HG03575 (cell line): Measurements from ENCODE around the gene SMYD1.
"Not testable (repeated sequence)": the region's sequence is repeated elsewhere in the genome, so short reads cannot be mapped to it uniquely, and the experiment has no call there.

Source experiments
- ATAC-seq: cut with Tn5 transposase; IDR thresholded peaks from one replicate; pipeline ENCODE4 v1.9.1; 2021; ENCODE audit not compliant: unreplicated experiment, insufficient number of reproducible peaks, low FRiP score; ENCODE audit errors: extremely low read depth

The SMYD1 gene

DNA sequence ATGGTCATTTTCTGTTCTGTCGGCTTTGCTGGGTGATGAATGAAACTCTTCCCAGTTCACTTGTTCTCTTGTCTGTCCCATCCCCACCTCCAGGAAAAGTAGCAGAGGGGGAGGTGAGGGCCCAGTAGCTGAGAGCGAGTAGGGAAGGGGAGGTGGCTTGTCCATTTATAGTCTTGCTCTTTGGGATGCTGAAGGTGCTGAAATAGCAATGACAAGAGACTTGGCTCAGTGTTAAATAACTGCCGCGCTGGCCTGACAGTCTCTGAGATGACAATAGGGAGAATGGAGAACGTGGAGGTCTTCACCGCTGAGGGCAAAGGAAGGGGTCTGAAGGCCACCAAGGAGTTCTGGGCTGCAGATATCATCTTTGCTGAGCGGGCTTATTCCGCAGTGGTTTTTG is at the start of gene SMYD1:
Gene SMYD1 (plus strand): TSS at position 228 of the 400 bp plus-strand sequence. CDS start 40 bp downstream, at position 268.
- no peak for ATAC-seq

DNA sequence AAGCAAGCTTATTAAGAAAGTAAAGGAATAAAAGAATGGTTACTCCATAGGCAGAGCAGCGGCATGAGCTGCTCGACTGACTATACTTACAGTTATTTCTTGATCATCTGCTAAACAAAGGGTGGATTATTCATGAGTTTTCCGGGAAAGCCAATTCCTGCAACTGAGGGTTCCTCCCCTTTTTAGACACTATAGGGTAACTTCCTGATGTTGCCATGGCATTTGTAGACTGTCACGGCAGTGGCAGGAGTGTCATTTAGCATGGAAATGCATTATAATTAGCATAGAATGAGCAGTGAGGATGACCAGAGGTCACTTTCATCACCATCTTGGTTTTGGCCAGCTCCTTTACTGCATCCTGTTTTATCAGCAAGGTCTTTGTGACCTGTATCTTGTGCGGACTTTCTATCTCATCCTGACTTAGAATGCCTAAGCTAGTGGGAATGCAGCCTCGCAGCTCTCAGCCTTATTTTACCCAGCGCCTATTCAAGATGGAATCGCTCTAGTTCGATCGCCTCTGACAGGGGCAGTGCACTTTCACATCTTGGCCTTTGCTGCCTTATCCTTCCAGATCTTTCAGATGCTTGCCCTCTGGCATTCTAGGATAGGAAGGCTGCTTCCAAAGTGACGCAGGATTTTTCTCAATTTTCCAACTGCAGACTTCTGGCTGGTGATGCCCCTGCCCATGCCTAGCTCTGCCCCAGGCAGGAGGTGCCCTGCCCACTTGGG is 49.4 kb upstream of the SMYD1 start:
- not testable (repeated sequence) for ATAC-seq

DNA sequence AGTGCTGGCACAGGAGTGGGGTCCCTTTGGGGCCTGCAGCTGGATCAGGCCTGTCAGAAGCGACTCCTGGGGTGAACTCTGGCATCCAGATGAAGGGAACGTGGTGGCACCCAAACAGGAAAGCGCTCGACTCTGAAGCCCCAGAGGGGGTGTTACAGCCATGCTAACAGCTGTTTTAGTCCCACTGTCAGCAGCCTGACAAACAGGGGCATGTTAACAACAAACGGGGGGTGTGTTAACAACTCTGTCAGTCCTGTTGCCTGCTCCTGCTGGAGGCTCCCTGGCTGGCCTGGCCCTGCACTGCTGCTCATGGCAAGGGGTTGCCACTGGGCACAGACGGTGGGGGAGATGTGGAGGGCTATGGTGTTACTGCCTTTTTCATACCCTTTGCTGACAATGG is 48.7 kb upstream of the SMYD1 start:
- no peak for ATAC-seq

DNA sequence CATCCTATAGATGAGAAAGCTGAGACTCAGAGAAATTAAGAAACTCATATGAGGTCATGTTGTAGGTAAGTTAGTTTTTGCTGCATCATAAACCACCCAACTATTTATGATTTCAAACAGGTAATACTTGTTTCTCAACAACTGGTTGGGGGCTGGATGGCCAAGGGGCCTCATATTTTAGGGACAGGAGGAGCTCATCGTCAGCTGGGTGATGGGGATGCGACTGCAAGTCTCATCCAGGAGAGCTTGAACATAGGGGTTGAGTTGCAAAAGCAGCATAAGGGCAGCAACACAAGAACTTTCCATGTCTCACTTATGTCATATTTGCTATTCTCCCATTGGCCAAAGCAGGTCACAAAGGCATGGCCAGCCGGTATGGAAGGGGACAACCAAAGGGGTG is 47.6 kb upstream of the SMYD1 start:
- no peak for ATAC-seq

DNA sequence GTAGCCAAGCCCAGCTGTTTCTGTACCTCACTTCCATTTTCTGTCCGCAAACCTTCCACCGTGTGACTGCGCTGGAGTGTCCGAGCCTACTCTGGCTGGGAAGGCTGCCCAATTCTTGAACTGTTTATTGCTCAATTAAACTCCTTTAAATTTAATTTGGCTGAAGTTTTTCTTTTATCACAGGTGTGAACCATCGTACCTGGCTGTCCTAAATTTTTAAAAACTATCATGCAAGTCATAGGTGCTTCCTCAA is 45.0 kb upstream of the SMYD1 start:
- no peak for ATAC-seq

DNA sequence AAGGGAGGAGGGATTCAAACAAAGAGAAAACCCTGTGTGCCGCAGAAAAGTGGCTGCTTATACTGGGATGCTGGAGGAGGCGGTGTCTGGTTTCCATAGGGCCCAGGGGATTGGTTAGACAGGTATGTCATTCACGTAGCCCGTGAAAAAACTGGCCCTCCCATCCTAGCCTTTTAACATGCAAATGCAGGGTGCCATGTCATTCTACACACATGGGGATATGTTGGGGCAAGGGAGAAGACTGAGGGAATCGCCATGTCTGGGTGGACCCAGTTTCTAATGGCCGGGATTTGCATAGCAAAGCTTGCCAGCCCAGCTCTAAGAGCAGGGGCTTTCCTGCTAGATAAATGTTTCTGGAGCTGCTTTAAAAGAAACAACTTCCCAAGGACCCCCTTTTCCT is 43.1 kb upstream of the SMYD1 start:
- ATAC-seq: no peak

DNA sequence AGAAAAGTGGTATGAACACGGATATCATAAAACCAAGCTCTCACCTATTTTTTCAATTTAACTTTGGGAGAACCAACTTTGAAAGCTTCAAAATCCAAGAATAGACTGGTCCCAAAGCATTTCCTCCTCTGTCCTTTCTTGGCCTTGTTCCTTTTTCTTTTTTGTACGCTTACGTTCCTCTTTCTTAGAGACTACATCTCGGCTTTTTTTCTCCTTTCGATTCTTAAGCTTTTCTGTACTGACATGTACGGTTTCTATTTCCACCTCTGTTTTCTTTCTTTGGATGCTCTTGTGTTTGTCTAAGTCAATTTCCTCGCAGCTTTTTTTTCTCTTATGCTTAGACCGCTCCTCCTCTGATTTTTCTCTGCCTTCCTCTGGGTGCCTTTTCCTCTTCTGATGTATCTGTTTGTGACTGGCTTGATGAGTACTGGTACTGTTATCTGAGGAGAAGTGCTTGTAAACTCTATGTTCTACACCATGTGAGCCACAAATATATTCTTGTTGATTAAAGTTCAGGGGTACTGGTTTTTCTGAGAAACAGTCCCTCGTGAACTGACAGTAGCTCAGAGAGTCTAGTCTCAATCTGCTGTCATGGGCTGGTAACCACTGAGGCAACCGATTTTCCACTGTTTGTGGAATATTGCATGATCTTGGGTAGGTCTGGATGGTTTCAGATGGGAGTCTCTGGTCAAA is 39.8 kb upstream of the SMYD1 start:
- no peak for ATAC-seq

DNA sequence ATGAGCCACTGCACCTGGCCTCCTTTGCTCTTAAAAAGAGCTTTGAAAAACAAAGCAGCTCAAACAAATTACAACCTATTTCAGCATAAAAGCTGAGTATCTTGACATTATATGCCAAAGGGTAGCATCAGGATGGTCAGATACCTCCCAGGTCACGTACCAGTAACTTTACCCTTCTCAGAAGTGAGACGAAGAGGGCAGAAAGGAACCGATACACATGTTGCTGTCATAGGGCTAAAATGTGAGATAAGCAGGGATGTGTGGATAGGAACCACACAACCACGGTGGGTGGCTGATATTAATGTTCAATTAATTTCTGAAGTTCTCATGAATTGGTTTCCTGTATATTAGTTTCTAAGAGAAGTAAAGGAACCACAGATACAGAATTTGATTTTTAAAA is 38.7 kb upstream of the SMYD1 start:
- no peak for ATAC-seq

DNA sequence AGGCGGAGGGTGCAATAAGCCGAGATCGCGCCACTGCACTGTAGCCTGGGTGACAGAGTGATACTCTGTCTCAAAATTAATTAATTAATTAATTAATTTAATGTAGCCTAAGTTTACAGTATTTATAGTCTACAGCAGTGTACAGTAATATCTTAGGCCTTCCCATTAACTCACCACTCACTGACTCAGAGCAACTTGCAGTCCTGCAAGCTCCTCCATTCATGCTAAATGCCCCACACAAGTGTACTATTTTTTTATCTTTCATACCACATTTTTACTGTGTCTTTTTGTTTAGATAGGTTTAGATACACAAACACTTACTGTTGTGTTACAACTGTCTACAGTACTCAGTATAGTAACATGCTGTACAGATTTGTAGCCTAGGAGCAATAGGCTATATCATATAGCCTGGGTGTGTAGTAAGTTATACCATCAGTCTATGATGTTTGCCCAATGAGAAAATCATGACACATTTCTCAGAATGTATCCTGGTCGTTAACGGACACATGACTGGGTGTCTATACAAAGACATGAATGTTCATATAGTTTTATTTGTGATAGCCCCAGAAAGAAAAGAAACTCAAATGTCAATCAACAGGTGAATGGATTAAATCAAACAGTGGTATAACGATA is 35.4 kb upstream of the SMYD1 start:
- ATAC-seq: no peak

DNA sequence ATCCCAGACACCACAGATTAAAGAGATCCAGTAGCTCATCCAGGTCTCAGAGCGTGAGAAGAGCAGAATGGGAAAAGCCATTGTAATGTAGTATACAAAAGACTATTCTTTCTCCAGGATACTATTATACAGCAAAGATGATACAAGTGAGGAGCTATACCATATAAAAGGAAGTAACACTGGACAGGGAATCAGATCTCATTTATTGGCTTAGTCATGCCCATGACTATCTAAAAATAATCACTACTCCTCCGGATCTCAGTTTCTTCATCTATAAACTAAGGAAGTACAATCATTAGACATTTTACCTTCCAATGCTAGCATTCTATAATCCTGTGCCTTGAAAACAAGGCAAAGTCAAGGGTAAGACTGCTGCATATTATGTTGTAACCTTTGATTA is 31.4 kb upstream of the SMYD1 start:
- no peak for ATAC-seq

DNA sequence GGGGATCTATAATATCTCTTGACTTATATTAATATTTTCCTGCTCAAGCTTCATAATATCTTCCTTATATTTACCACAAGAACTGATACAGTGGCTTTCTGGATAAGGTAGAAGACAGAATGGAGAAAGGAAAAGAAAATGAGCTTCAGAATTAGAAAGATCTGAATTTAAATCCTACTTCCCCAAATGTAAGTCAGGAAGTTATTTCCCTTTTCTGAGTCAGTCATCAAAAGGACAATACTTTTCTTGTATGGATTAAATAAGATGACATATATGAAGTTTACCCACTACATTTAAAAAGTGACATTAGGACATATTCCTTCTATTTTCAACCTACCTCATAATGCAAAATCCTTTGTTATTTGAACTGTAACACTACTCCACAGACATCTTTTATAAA is 31.0 kb upstream of the SMYD1 start:
- no peak for ATAC-seq

DNA sequence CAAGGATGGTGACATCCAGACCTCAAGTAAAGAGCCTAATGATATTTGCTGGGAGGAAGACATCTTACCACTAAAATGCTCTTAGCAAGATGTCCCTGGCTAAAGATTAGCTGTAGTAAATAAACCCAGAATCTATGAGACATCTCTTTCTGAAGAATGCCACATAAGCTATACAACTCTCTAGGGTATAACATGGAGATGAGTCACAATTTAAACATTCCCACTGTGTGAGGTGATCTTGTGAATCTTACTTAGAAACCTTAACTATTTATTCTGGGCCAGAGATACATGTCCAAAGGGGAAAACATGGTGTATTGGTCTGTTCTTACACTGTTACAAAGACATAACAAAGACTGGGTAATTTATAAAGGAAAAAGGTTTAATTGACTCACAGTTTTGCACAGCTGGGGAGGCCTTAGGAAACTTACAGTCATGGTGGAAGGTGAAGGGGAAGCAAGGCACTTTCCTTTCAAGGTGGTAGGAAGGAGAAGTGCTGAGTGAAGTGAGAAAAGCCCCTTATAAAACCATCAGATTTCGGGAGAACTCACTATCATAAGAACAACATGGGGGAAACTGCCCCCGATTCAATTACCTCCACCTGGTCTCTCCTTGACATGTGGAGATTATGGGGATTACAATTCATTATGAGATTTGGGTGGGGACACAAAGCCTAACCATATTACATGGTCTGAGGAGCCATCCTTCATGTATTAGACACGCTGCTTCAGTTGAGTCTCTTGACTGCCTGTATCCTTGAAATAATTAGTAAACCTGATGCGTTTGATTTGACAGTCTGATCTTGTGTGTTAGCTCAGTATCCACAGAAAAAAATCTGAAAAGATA is 29.1 kb upstream of the SMYD1 start:
- ATAC-seq: no peak

DNA sequence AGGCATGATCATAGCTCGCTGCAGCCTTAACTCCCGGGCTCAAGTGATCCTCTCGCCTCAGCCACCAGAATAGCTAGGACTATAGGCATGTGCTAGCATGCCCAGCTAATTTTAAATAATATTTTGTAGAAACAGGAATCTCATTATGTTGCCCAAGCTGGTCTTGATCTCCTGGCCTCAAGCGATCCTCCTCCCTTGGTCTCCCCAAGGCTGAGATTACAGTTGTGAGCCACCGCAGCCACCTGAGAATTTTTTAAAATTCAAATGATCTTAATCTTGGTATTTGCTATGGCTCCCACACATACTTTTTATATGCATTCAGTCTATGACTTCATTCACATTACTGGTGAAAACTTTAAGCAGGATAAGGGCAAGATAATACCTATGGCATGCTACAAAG is 25.1 kb upstream of the SMYD1 start:
- ATAC-seq: no peak

DNA sequence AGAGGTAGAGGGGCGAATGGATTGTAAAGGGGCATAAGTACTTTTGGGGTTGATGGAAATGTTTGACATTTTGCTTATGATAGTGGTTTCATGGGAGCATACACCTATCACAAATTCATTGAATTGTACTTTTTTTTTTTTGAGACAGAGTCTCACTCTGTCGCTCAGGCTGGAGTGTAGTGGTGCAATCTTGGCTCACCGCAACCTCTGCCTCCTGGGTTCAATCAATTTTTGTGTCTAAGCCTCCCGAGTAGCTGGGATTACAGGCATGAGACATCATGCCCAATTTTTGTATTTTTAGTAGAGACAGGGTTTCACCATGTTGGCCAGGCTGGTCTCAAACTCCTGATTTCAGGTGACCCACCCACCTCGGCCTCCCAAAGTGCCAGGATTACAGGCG is 22.1 kb upstream of the SMYD1 start:
- ATAC-seq: not testable (repeated sequence)

DNA sequence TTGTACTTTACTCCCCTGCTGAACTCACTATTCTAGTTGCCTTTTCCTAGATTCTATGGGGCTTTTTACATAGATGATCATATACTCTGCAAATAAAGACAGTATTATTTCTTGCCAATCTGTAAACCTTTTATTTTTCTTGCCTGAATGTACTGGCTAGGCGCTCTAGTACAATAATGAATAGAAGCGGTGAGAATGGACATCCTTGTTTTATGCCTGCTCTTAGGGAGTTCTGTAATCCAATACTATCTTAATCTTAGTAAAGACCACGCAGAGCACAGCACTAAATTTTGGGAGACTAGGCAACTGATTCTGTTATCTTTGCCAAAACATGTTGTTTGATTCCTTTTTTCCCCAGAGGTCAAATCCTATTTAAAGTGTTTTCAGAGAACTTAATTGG is 19.1 kb upstream of the SMYD1 start:
- no peak for ATAC-seq

DNA sequence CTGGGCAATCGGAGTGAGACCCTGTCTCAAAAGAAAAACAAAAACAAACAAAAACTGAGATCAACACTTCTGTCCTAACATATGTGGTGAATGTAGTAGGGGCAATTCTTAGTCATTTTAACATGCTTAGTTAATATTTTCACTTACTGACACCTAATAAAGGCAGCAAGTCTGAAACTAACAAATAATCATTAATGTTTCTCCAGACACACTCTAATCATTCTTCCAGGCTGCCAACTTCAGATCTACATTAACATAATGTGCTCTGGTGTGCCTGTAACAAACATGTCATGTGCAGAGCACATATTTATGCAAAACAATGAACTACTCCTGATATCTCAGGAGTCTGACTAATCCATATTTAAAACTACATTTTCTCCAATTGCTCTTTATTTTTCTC is 18.0 kb upstream of the SMYD1 start:
- ATAC-seq: no peak

DNA sequence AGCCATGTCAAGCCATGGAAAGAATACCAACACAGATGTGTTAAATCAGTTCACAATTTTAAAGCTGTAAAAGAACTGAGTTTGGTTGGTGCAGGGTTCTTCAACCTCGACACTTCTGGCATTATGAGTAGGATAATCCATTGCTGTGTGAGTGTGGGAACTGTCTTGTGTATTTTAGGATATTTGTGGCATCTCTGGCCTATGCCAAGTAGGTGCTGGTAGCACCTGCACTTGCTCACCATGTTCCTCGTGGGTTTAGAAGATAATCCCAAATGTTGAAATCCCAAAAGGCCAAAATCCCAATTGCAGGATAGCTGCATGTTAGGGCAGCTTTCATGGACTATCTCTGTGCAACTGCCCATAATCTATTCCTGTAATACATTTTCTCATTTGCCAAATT is 15.8 kb upstream of the SMYD1 start:
- no peak for ATAC-seq

DNA sequence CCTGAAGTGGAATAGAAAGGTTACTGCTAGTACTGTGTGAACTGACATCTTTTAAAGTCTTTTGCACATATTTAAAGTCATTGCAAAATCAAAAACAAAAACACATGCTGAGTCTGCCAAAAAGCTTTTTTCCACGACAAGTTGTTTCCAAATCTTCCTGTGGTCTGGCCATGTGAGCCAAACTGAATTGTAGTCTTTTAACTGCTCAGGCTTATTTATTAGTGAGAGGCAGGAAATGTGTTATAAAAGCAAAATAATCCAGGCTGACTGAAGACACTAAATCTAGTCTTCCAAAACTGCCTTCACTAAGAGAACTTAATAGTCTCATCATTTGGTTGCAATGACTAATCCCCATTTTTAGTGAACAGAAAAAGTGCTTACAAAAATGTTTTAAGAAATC is 14.3 kb upstream of the SMYD1 start:
- ATAC-seq: no peak

DNA sequence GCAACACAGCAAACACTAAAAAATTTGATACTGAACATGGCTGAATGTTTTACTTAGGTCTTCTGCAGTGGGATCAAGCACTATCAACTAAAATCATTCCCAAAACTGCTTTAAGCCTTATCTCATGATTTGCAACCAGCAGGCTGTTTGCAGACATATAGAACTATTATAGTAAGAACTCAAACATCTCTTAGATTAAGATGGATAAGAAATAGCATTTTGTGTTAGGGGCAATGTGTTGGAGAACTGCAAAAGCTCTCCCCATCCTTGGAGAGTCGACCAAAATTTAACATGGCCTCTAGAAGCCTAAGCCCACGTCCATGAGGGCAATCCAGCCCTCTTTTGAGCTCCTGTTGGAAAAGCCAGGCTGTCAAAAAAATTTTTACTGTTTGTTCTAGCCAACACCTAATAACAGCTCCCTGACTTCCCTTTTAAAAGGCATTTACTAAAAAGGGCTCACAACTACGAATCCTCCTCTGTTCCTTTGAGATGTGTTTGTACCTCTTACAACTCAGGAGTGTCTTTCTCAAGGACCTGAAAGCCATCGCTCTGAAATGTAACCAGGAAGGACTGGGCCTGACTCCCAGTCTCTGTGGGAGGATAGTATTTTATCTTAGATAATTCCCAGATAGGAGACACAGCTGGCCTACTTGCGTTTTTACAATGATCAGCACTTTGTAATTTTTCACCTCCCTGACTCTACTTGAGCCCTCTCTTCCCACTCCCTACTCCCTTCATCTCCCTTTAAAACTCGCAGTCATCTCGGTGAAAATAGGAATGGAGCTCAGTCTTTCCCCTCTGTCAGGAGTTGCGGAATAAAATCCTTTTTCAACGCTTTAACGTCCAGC is 13.5 kb upstream of the SMYD1 start:
- ATAC-seq: no peak
